DOHH2 (cell line): Measurements from ENCODE around the gene RFK.
"Not testable (repeated sequence)": the region's sequence is repeated elsewhere in the genome, so short reads cannot be mapped to it uniquely, and the experiment has no call there.

Experiments used
- CTCF ChIP-seq: fragments of 200-600 bp; sonication (generic); IDR thresholded peaks from one replicate; pipeline ENCODE4 v1.5.1; 2014; ENCODE audit warnings: antibody characterized with exemption, mild to moderate bottlenecking, low read depth, low read length; ENCODE audit not compliant: poor library complexity, severe bottlenecking
- EZH2phosphoT487 ChIP-seq: fragments of 200-600 bp; sonication (generic); IDR thresholded peaks from 2 replicates; pipeline ENCODE4 v1.6.1; 2017; ENCODE audit warnings: borderline replicate concordance, mild to moderate bottlenecking, antibody characterized with exemption, low read length, moderate library complexity, mixed read lengths

DNA sequence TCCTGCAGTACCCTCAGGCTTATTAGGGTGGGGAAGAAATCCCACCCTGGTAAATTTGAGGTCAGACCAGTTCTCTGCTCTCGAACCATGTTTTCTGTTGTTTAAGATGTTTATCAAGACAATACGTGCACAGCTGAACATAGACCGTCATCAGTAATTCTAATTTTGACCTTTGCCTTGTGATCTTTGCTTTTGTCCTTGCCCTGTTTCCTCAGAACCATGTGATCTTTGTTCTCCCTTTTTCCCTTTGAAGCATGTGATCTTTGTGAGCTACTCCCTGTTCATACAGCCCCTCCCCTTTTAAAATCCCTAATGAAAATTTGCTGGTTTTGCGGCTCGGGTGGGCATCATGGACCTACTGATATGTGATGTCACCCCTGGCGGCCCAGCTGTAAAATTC is 40.7 kb upstream of the RFK start:
- TF ChIP-seq CTCF, EZH2phosphoT487: not testable (repeated sequence)
